Small intestine (tissue), 4 donors: ENCODE measurements around the gene ZYG11A. TPM values are rescaled to one million over a fixed set of nuclear protein-coding genes. Genes with fewer than 3 reads are reported as not detected.

Experiments
- polyA plus RNA-seq, 4 donors: library from polyadenylated mRNA; stranded (reverse) in 3 of 4; unstranded in 1 of 4; fragments of 200-250 nt in 3 of 4; fragments of 120-200 nt in 1 of 4; gene quantifications; one replicate each; pipeline versions ENCODE4 v1.2.1 to v1.2.3, GENCODE V29; 2013
- donor health status: healthy with polysubstance abuse.
- donor health status: Bipolar disorder and iron deficiency.
- donor health status: healthy.

The ZYG11A gene
- polyA plus RNA-seq, 4 donors, result 0.09 to 0.22 TPM; not detected in 2

Other genes with a start within 250 kb of the ZYG11A start
- gene GPX7, start 240.4 kb upstream of the ZYG11A start, polyA plus RNA-seq, result 10 to 100 TPM in 1 of 4 donors, 1 to 10 TPM in 2, not detected in 1; 1.9 to 40.5 (median 4.1) TPM
- gene SHISAL2A, start 209.6 kb upstream of the ZYG11A start, polyA plus RNA-seq, result under 1 TPM in 2 of 4 donors, not detected in 2; 0.35 to 0.45 TPM
- 10 to 100 TPM; 11.6 to 21.2 (median 13.9) TPM for gene COA7, start 144.4 kb upstream of the ZYG11A start, polyA plus RNA-seq
- gene ZYG11B, start 116.3 kb upstream of the ZYG11A start, polyA plus RNA-seq, result 10 to 100 TPM in 1 of 4 donors, 1 to 10 TPM in 3; 3.6 to 11.6 (median 5.6) TPM
- gene ECHDC2, start 79.0 kb downstream of the ZYG11A start, polyA plus RNA-seq, result 100 to 1,000 TPM in 3 of 4 donors, 10 to 100 TPM in 1; 67.4 to 302 (median 237) TPM
- gene SCP2, start 84.5 kb downstream of the ZYG11A start, polyA plus RNA-seq, result 100 to 1,000 TPM; 239 to 852 (median 427) TPM
- 10 to 100 TPM in 1 of 4 donors, 1 to 10 TPM in 2, under 1 TPM in 1; 0.45 to 26.4 (median 1.6) TPM for gene PODN, start 219.5 kb downstream of the ZYG11A start, polyA plus RNA-seq